Fibroblast of villous mesenchyme (primary cell): ENCODE data around the gene FAM43A. TPM values are rescaled to one million over a fixed set of nuclear protein-coding genes. Genes with fewer than 3 reads are reported as not detected.
A peak's percentile ranks its signal among the peaks of the same experiment; 100 is the strongest.

Experiments
- DNase-seq: peaks from one replicate; pipeline ENCODE4 v3.0.0-alpha.2; 2010; ENCODE audit warnings: low read depth
- H3K4me3 ChIP-seq: 2 replicates; pipeline ENCODE4 v1.5.1; 2011; ENCODE audit warnings: low read depth, mild to moderate bottlenecking, low read length
- total RNA-seq: library from RNA; depleted of rRNA; stranded (reverse); fragments of >200 nt; gene quantifications from 2 replicates; pipeline ENCODE4 v1.2.3, GENCODE V29; 2012
- TF ChIP-seq, protein P1 (sequence below): IDR thresholded peaks from 2 replicates; pipeline ENCODE4 v1.5.1; 2012; ENCODE audit warnings: low read depth, mild to moderate bottlenecking, low read length; ENCODE audit not compliant: insufficient read depth

FAM43A gene
- total RNA-seq, 1 donor, result 22.0 TPM

DNA sequence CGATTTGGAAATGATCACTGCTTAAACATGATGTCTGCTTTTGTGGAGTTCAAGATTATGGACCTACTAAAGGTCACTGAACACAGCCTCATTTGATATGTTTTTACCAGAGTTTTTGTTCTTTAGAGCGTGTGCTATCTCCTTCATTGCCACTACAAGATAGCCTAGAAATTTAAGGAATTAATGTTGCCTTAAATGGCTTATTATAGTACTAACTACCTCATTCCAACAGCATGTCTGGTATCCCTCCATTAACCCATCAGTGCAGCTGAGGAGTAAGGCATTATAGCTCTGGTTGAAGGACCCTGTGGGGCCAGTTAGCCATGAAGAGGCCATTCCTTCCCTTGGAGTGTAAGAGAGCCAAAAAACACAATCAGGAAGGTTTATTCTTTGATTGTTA is 2.3 kb upstream of the FAM43A start:
- no peak for DNase-seq
- TF ChIP-seq, protein P1, sequence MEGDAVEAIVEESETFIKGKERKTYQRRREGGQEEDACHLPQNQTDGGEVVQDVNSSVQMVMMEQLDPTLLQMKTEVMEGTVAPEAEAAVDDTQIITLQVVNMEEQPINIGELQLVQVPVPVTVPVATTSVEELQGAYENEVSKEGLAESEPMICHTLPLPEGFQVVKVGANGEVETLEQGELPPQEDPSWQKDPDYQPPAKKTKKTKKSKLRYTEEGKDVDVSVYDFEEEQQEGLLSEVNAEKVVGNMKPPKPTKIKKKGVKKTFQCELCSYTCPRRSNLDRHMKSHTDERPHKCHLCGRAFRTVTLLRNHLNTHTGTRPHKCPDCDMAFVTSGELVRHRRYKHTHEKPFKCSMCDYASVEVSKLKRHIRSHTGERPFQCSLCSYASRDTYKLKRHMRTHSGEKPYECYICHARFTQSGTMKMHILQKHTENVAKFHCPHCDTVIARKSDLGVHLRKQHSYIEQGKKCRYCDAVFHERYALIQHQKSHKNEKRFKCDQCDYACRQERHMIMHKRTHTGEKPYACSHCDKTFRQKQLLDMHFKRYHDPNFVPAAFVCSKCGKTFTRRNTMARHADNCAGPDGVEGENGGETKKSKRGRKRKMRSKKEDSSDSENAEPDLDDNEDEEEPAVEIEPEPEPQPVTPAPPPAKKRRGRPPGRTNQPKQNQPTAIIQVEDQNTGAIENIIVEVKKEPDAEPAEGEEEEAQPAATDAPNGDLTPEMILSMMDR, result no peak
- H3K4me3 ChIP-seq, result no peak overlapping the region

DNA sequence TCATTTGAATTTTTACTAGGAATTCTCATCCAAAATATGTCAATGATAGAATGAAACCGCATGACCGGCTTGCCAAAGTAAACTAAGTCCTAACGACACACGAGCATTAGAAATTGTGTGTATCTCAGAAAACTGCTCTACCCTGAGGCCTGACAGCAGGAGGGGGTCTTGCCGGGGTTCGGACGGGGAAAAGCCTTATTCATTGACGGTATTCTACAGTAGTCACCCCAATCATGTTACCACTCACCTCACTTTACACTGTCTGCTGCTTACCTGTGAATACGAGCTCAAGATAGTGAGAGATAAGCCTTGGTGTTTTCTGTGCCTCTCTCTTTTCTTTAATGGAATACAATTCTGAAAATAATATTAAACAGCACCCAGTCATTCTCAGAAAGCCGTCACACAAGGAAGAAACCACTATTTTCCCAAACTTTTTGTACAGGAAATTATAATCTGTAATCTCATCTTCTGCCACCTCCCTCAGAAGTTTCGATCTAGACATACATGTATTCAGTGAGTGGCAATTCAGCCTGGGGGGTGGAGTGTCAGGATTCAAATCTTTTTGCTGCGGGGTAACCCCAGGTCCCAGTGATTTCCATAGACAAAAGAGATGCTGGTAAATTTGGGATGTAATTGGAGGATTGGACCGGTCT is 492 bp upstream of the FAM43A start:
- TF ChIP-seq, protein P1, result no peak
- DNase-seq, result no peak
- peak overlapping the region; percentile 87 for H3K4me3 ChIP-seq

DNA sequence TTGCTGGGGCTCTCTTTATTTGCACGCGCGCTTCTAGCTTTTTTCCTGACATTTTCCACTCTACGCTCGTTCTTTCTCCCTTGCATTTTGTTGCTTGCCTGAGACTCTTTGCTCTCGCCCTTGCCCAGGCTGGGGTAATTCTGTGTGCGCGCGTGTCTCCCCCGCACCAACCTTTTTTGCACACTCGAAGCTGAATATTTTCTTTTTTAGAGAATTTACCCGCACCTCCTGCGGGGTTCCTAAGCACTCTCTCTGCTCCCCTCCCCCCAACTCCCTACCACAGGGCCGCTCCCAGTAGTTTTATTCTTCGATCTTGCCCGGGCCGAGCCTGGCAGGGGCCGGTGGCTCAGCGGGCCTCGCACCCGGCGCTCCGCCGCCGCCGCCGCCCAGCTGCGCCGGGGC is 732 bp downstream of the FAM43A start:
- H3K4me3 ChIP-seq, result peak overlapping the region; percentile 87
- no peak for DNase-seq

DNA sequence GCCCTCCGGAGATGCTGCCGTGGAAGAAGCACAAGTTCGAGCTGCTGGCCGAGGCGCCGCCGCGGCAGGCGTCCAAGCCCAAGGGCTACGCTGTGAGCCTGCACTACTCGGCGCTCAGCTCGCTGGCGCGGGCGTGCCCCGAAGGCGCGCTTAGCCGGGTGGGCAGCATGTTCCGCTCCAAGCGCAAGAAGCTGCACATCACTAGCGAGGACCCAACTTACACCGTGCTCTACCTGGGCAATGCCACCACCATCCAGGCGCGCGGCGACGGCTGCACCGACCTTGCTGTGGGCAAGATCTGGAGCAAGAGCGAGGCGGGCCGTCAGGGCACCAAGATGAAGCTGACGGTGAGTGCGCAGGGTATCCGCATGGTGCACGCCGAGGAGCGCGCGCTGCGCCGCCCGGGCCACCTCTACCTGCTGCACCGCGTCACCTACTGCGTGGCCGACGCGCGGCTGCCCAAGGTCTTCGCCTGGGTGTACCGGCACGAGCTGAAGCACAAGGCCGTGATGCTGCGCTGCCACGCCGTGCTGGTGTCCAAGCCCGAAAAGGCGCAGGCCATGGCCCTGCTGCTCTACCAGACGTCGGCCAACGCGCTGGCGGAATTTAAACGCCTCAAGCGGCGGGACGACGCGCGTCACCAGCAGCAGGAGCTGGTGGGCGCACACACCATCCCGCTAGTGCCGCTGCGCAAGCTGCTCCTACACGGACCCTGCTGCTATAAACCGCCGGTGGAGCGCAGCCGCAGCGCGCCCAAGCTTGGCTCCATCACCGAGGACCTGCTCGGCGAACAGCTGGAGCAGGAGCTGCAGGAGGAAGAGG is 1.3 kb downstream of the FAM43A start:
- H3K4me3 ChIP-seq, result peak overlapping the region; percentile 87
- peak; percentile 55 for DNase-seq
- TF ChIP-seq, protein P1, result no peak

More for the DNA sequence above, 732 bp downstream of the FAM43A start:
- TF ChIP-seq, protein P1, result no peak

DNA sequence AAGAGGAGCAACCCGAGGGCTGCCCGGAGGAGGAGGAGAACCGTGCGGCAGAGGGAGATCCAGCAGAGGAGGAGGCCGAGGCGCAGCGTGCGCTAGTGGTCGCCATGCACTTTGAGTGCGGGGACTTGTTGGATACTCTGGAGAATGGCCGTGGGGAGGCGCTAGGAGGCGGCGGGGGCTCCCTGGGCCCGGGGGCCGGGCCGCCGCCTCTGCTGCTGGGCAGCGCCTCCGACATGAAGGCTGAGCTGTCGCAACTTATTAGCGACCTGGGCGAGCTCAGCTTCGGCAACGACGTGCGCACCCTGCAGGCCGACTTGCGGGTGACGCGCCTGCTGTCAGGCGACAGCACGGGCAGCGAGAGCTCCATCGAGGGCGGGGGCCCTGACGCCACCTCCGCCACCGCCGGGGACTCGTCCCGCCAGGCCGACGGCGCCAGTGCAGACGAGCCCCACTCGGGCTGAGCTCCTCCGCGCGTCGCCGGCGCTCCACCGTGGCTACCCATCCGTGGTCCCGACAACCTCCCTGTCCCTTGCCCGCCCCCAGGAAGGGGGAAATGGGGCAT is 2.0 kb downstream of the FAM43A start:
- TF ChIP-seq, protein P1, result peak; percentile 32
- H3K4me3 ChIP-seq, result peak overlapping the region; percentile 87

DNA sequence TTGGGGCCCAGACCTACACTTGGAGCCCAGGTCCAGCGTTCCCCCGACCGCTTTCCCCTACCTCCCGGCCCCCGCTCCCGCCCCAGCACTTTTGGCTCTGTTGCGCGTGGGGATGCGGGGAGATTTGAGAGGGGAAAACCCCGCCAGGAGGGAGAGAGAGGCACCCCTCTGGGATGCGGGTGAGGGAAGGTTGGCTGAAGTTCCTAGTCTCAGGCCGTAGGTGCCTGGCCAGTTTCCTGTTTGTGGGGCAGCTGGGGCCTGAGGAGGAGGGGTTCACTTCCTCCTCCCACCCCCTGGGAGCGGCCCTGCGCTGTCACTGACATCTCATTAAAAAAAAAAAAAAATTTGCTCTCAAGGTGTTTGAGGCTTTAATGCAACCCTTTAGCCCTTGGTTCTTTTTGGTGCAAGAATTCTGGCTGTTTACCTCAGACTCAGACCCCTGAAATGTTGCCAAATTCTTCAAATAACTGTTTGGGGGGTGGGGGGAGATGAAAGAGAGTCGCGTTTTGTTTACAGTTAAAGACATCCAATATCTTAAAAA is 2.6 kb downstream of the FAM43A start:
- DNase-seq, result peak; percentile 59
- H3K4me3 ChIP-seq, result peak overlapping the region; percentile 87
- TF ChIP-seq, protein P1, result no peak

More for the DNA sequence above, 2.0 kb downstream of the FAM43A start:
- peak; percentile 78 for DNase-seq
